K562 (cell line): ENCODE results near the gene PHF5A. TPM values are rescaled to one million over a fixed set of nuclear protein-coding genes. Genes with fewer than 3 reads are reported as not detected.

Experiments
- CBFA2T2 ChIP-seq: fragments of 450-650 bp; conservative IDR thresholded peaks from 2 replicates; pipeline ENCODE4 v1.6.1; 2017; ENCODE audit warnings: mild to moderate bottlenecking
- CREB3 ChIP-seq: fragments of 450-650 bp; conservative IDR thresholded peaks from 2 replicates; pipeline ENCODE4 v1.6.1; 2016; ENCODE audit warnings: missing genetic modification characterization, low read depth, mild to moderate bottlenecking, missing compliant biosample characterization, moderate library complexity
- CREB5 ChIP-seq: fragments of 250-450 bp; sonication (Bioruptor Pico); IDR thresholded peaks from 2 replicates; pipeline ENCODE4 v1.5.0; 2020; ENCODE audit warnings: mild to moderate bottlenecking
- ELK1 ChIP-seq: sonication (generic); formaldehyde crosslinking; IDR thresholded peaks from 2 replicates; pipeline ENCODE4 v1.8.1; 2022; ENCODE audit warnings: missing genetic modification reagents
- LEF1 ChIP-seq: fragments of 450-650 bp; IDR thresholded peaks from 2 replicates; pipeline ENCODE4 v1.6.1; 2016; ENCODE audit warnings: mild to moderate bottlenecking
- MBD1 ChIP-seq: fragments of 250-450 bp; sonication (Bioruptor Pico); IDR thresholded peaks from 2 replicates; pipeline ENCODE4 v1.8.0; 2022; ENCODE audit warnings: inconsistent platforms
- MED1 ChIP-seq: sonication (generic); formaldehyde crosslinking; IDR thresholded peaks from 2 replicates; pipeline ENCODE4 v1.8.1; 2023; ENCODE audit warnings: missing genetic modification reagents, borderline replicate concordance
- MNT ChIP-seq, 2 experiments: fragments of 450-650 bp; conservative IDR thresholded peaks; 2 replicates each; pipeline ENCODE4 v1.6.1; 2017; ENCODE audit warnings: mild to moderate bottlenecking in 2 of 2, moderate library complexity in 2 of 2
- NFATC3 ChIP-seq: fragments of 450-650 bp; IDR thresholded peaks from 2 replicates; pipeline ENCODE4 v1.6.1; 2017; ENCODE audit warnings: mild to moderate bottlenecking
- NFE2L1 ChIP-seq: fragments of 450-650 bp; IDR thresholded peaks from 2 replicates; pipeline ENCODE4 v1.6.1; 2016; ENCODE audit warnings: missing genetic modification characterization, low read depth, mild to moderate bottlenecking, missing compliant biosample characterization, moderate library complexity, borderline replicate concordance
- RFX7 ChIP-seq: fragments of 250-450 bp; sonication (Bioruptor Pico); IDR thresholded peaks from 2 replicates; pipeline ENCODE4 v1.5.1; 2021; ENCODE audit warnings: mild to moderate bottlenecking
- RUNX1 ChIP-seq: sonication (generic); IDR thresholded peaks from 2 replicates; pipeline ENCODE4 v1.6.1; 2016; ENCODE audit warnings: antibody characterized with exemption, low read depth
- SAFB ChIP-seq: fragments of 200-400 bp; formaldehyde crosslinking; IDR thresholded peaks from 2 replicates; pipeline ENCODE4 v1.6.1; 2017; ENCODE audit warnings: low read depth, low read length, borderline replicate concordance
- TBP ChIP-seq: optimal IDR thresholded peaks from 2 replicates; pipeline ENCODE3; 2011; ENCODE audit warnings: low read depth, low read length, improper control_type of control experiment
- TCFL5 ChIP-seq: fragments of 250-450 bp; sonication (Bioruptor Pico); conservative IDR thresholded peaks from 2 replicates; pipeline ENCODE4 v1.6.1; 2021; ENCODE audit warnings: mild to moderate bottlenecking, moderate library complexity, matching md5 sums
- WHSC1 ChIP-seq: IDR thresholded peaks from one replicate; pipeline ENCODE4 v1.6.1; 2012; ENCODE audit warnings: low read length, control low read depth, inconsistent platforms
- ZZZ3 ChIP-seq: fragments of 450-650 bp; IDR thresholded peaks from 2 replicates; pipeline ENCODE4 v1.6.1; 2016; ENCODE audit warnings: antibody characterized with exemption, mild to moderate bottlenecking, moderate library complexity
- polyA plus RNA-seq, 8 experiments: library from polyadenylated mRNA; depleted of rRNA in 4 of 8; stranded (reverse) in 5 of 8; unstranded in 3 of 8; fragments of >200 nt; fragmentation: Nextera tagmentation in 2 of 8; fragmentation: Illumina TruSeq in 1 of 8; extraction: Ambion mirVana in 2 of 8; extraction: Trizol in 1 of 8; gene quantifications; 2 replicates each; pipeline versions ENCODE4 v1.2.1 to v1.2.3, GENCODE V29; 2011 to 2014; ENCODE audit warnings: inconsistent platforms in 1 of 8, missing spikeins in 1 of 8
- total RNA-seq, 7 experiments: library from RNA; depleted of rRNA in 6 of 7; stranded (reverse); fragments of >200 nt in 6 of 7; fragmentation: Illumina TruSeq in 2 of 7; extraction: Trizol in 2 of 7; gene quantifications; 2 replicates each; pipeline versions ENCODE4 v1.2.1 to v1.2.3, GENCODE V29; 2011 to 2021; ENCODE audit warnings: low replicate concordance in 1 of 7
- TF ChIP-seq, protein P1 (sequence below): sonication (generic); formaldehyde crosslinking; IDR thresholded peaks from 2 replicates; pipeline ENCODE4 v1.8.1; 2023; ENCODE audit warnings: mild to moderate bottlenecking, missing genetic modification reagents, moderate library complexity
- TF ChIP-seq, protein P2 (sequence below): sonication (generic); formaldehyde crosslinking; IDR thresholded peaks from 2 replicates; pipeline ENCODE4 v1.8.0; 2022; ENCODE audit warnings: mild to moderate bottlenecking, missing genetic modification reagents

PHF5A gene
- total and polyA plus RNA-seq, 9 of the 15 experiments (the other 6 are each of a cell fraction or from before 2014, with no cell fraction given) = 14.2 to 144 (median 101) TPM

DNA sequence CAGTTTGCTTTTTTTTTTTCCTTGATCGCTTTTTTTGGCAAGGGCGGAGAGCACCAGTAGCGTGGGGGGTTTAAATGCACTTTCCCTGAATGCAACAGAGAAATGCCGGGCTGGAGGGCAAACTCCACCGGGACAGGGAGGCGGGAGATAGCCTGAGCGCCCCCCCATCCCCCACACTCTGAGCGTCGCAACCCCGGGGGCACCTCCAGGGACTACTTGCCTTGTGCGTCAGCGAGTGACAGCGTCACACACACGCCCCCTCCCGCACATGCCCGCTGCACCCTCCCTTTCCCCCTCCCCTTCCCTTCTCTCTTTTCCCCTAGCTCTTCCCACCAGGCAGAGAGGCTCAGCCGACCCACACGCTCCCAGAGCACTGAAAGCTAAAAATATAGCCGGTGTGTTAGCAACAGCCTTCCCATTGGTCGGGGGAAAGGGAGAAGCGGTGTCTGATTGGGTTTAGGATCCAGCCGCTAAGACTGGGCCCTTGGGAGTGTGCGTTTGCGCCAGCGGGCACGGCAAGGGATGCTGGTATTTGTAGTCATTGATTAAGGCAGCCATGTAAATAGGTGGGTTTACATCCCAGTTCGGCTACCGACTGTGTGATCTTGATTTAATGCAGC is 20.2 kb downstream of the PHF5A start (continued):
- TF ChIP-seq CREB3 (tag) = no peak
- no peak for TF ChIP-seq CREB5
- TF ChIP-seq SAFB = no peak
- no peak for TF ChIP-seq RFX7 (CRISPR knock-in tag)
- TF ChIP-seq, protein P1, sequence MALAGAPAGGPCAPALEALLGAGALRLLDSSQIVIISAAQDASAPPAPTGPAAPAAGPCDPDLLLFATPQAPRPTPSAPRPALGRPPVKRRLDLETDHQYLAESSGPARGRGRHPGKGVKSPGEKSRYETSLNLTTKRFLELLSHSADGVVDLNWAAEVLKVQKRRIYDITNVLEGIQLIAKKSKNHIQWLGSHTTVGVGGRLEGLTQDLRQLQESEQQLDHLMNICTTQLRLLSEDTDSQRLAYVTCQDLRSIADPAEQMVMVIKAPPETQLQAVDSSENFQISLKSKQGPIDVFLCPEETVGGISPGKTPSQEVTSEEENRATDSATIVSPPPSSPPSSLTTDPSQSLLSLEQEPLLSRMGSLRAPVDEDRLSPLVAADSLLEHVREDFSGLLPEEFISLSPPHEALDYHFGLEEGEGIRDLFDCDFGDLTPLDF (CRISPR knock-in tag) = no peak
- TF ChIP-seq MBD1 (CRISPR knock-in tag) = no peak
- TF ChIP-seq, protein P2, sequence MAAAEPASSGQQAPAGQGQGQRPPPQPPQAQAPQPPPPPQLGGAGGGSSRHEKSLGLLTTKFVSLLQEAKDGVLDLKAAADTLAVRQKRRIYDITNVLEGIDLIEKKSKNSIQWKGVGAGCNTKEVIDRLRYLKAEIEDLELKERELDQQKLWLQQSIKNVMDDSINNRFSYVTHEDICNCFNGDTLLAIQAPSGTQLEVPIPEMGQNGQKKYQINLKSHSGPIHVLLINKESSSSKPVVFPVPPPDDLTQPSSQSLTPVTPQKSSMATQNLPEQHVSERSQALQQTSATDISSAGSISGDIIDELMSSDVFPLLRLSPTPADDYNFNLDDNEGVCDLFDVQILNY (CRISPR knock-in tag) = no peak
- TF ChIP-seq ELK1 (CRISPR knock-in tag) = no peak
- TF ChIP-seq WHSC1 = no peak
- no peak for TF ChIP-seq MED1 (CRISPR knock-in tag)
- no peak for TF ChIP-seq ZZZ3
- no peak for TF ChIP-seq NFATC3
- TF ChIP-seq LEF1 = no peak
- no peak for TF ChIP-seq RUNX1
- peak; percentile 45 for TF ChIP-seq TBP
- no peak for TF ChIP-seq TCFL5 (CRISPR knock-in tag)
- peak; percentile 88 to 90 for TF ChIP-seq MNT (conservative IDR thresholded peaks at IDR 0.05)
- no peak for TF ChIP-seq CBFA2T2
- TF ChIP-seq NFE2L1 = no peak
